Neuronal stem cell (in vitro differentiated cells): ENCODE measurements around the gene KLHL21.

Experiments
- DNase-seq: peaks from one replicate; pipeline ENCODE4 v3.0.0-alpha.2; 2013; ENCODE audit warnings: low spot score
- H2AFZ ChIP-seq: one replicate; pipeline ENCODE4 v1.6.1; 2013; ENCODE audit warnings: mild to moderate bottlenecking, low read length, inconsistent platforms
- H2AK5ac ChIP-seq: 2 replicates; pipeline ENCODE4 v1.6.1; 2013; ENCODE audit warnings: low read depth, mild to moderate bottlenecking, inconsistent platforms, low read length, moderate library complexity, mixed read lengths
- H2BK120ac ChIP-seq: 2 replicates; pipeline ENCODE4 v1.6.1; 2013; ENCODE audit warnings: low read depth, mild to moderate bottlenecking, inconsistent platforms, low read length, moderate library complexity, mixed read lengths
- H2BK12ac ChIP-seq: one replicate; pipeline ENCODE4 v1.6.1; 2013; ENCODE audit warnings: low read length, inconsistent platforms
- H2BK15ac ChIP-seq: 2 replicates; pipeline ENCODE4 v1.6.1; 2013; ENCODE audit warnings: mild to moderate bottlenecking, low read length, inconsistent platforms, mixed read lengths
- H2BK5ac ChIP-seq: one replicate; pipeline ENCODE4 v1.6.1; 2013; ENCODE audit warnings: inconsistent platforms, mild to moderate bottlenecking, low read length, moderate library complexity
- H3K14ac ChIP-seq: one replicate; pipeline ENCODE4 v1.6.1; 2013; ENCODE audit warnings: low read length, inconsistent platforms
- H3K18ac ChIP-seq: 2 replicates; pipeline ENCODE4 v1.6.1; 2013; ENCODE audit warnings: low read length, inconsistent platforms
- H3K23ac ChIP-seq: 2 replicates; pipeline ENCODE4 v1.6.1; 2013; ENCODE audit warnings: low read depth, mild to moderate bottlenecking, mixed read lengths, low read length, inconsistent platforms; ENCODE audit not compliant: poor library complexity
- H3K27ac ChIP-seq: replicated peaks from 3 replicates; pipeline ENCODE4 v1.5.1; 2013; ENCODE audit warnings: low read length, inconsistent platforms
- H3K27me3 ChIP-seq, 3 experiments: 2 replicates each; pipeline ENCODE4 v1.6.1; 2013; ENCODE audit warnings: low read length in 3 of 3, mild to moderate bottlenecking in 2 of 3, inconsistent platforms in 1 of 3, low read depth in 1 of 3, mixed read lengths in 1 of 3, moderate library complexity in 1 of 3; ENCODE audit not compliant: control insufficient read depth in 3 of 3, insufficient read depth in 3 of 3
- H3K36me3 ChIP-seq, 2 donors: replicated peaks in 1 of 2; 2 replicates each; pipeline ENCODE4 v1.6.1; 2013; ENCODE audit warnings: low read length in 2 of 2; ENCODE audit not compliant: control insufficient read depth in 2 of 2, insufficient read depth in 2 of 2
- H3K4ac ChIP-seq: 2 replicates; pipeline ENCODE4 v1.6.1; 2013; ENCODE audit warnings: inconsistent platforms, mild to moderate bottlenecking, low read length, moderate library complexity
- H3K4me1 ChIP-seq, 2 donors: 1 replicate in 1 of 2; 2 replicates in 1 of 2; pipeline ENCODE4 v1.6.1; 2013; ENCODE audit warnings: low read length in 2 of 2, low read depth in 1 of 2; ENCODE audit not compliant: control insufficient read depth in 2 of 2, insufficient read depth in 1 of 2
- H3K4me2 ChIP-seq: one replicate; pipeline ENCODE4 v1.6.1; 2013; ENCODE audit warnings: mild to moderate bottlenecking, low read length, inconsistent platforms; ENCODE audit not compliant: insufficient read depth, poor library complexity, severe bottlenecking
- H3K4me3 ChIP-seq, 2 donors: 2 replicates each; pipeline ENCODE4 v1.5.1; 2013; ENCODE audit warnings: low read length in 2 of 2, mild to moderate bottlenecking in 2 of 2, inconsistent platforms in 1 of 2, moderate library complexity in 1 of 2
- H3K79me1 ChIP-seq: one replicate; pipeline ENCODE4 v1.6.1; 2013; ENCODE audit warnings: low read depth, mild to moderate bottlenecking, inconsistent platforms, low read length, moderate library complexity
- H3K9ac ChIP-seq: one replicate; pipeline ENCODE4 v1.6.1; 2013; ENCODE audit warnings: mild to moderate bottlenecking, low read depth, low read length, inconsistent platforms; ENCODE audit not compliant: poor library complexity
- H3K9me3 ChIP-seq, 2 donors: replicated peaks in 1 of 2; 2 replicates each; pipeline versions ENCODE3 to v1.6.1; 2013; ENCODE audit warnings: low read length in 2 of 2, mild to moderate bottlenecking in 2 of 2, inconsistent platforms in 1 of 2, low read depth in 1 of 2, mixed read lengths in 1 of 2, moderate library complexity in 1 of 2; ENCODE audit not compliant: control insufficient read depth in 2 of 2, insufficient read depth in 1 of 2
- H4K8ac ChIP-seq: one replicate; pipeline ENCODE4 v1.6.1; 2013; ENCODE audit warnings: low read depth, mild to moderate bottlenecking, inconsistent platforms, low read length, moderate library complexity
- H4K91ac ChIP-seq: one replicate; pipeline ENCODE4 v1.6.1; 2013; ENCODE audit warnings: low read length, low read depth, mild to moderate bottlenecking, inconsistent platforms; ENCODE audit not compliant: poor library complexity
- WGBS, 2 donors: extraction: QIAGEN DNeasy Blood & Tissue Kit; methylation state at CpG; one replicate each; pipeline ENCODE4 v1.1.7; 2013; ENCODE audit warnings: missing lambda C conversion rate in 2 of 2, mixed read lengths in 1 of 2; ENCODE audit not compliant: insufficient read length in 2 of 2, insufficient replicate concordance in 1 of 2; ENCODE audit errors: extremely low coverage in 2 of 2; 5-methylcytosine and 5-hydroxymethylcytosine counted together

KLHL21 gene

DNA sequence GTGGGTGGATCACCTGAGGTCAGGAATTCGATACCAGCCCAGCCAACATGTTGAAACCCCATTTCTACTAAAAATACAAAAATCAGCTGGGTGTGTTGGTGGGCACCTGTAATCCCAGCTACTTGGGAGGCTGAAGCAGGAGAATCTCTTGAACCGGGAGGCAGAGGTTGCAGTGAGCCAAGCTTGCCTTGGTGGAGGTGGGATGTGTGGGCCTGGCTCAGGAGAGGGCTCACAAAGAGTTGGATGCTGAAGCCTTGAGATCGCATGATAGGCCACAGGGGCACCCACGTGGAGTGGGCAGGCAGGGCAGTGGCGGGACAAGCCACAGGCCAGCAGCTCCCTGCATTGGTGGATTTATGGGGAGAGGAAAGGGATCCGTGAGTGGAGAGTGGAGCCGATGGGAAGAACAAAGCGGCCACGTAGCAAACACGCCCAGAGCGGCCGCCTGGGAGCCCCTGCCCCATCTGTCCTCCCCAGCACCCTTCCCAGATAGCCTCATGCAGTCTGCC lies 26.4 kb upstream of the KLHL21 start:
- H3K14ac ChIP-seq: peak overlapping the region; percentile 21
- no peaks in the 10 kb centered on the region for H3K9me3 ChIP-seq
- peaks cover 46 to 81% of the 10 kb centered on the region in 2 donors for H3K36me3 ChIP-seq
- no peak overlapping the region for H3K9ac ChIP-seq
- no peak overlapping the region for H3K4ac ChIP-seq
- no peak overlapping the region for H3K23ac ChIP-seq
- peaks cover 5 to 8% of the 10 kb centered on the region in 2 donors for H3K4me1 ChIP-seq
- H4K8ac ChIP-seq: no peak overlapping the region
- H3K27ac ChIP-seq: no peak overlapping the region
- no peak overlapping the region for H2BK120ac ChIP-seq
- no peak for DNase-seq
- no peak overlapping the region for H3K4me3 ChIP-seq
- H2AFZ ChIP-seq: no peak overlapping the region
- H3K18ac ChIP-seq: no peak overlapping the region
- no peak overlapping the region for H2BK5ac ChIP-seq
- no peak overlapping the region for H2BK15ac ChIP-seq
- H3K4me2 ChIP-seq: no peak overlapping the region
- H2AK5ac ChIP-seq: no peak overlapping the region
- no peaks in the 10 kb centered on the region for H3K27me3 ChIP-seq
- H3K79me1 ChIP-seq: peaks cover 18% of the 10 kb centered on the region
- no peak overlapping the region for H4K91ac ChIP-seq
- H2BK12ac ChIP-seq: no peak overlapping the region
- WGBS, 2 donors: no CpG with 5 or more reads among the region's 12 CpGs

DNA sequence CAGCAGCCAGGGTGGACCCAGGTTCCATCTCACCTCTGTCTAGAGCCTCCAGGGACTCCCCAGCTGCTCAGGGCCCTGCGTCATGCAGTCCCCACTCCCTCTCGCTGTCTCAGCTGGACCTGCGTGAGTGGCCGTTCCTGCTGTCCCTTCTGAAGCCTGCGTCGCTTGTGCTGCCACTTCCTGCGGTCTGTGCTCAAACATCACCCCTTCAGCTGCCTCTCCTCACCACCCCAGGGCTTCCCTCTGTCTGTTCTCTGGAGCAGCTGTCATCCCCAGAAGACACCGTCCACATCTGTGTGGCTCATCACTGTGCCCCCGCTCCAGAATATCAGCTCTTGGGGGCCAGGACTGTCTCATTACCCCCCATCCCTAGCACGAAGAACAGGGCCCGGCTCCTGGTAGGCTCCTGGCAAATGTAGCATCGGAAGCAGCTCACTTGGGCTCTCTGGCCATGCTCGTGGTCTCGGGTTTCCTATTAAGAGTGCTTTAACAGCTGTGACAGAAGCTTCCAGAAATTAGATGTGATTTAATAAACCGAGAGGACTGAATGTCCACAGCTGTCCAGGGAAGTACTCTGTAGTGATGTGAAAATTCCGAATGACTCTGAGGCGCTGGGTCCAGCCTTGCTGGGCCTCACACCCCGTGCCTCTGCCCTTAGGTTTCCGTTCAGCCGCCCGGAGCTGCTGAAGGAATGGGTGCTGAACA lies 25.3 kb upstream of the KLHL21 start:
- no peaks in the 10 kb centered on the region for H3K27me3 ChIP-seq
- H3K36me3 ChIP-seq: peaks cover 43 to 81% of the 10 kb centered on the region in 2 donors
- no peak overlapping the region for H3K4me3 ChIP-seq
- peak overlapping the region; percentile 50 for H3K9ac ChIP-seq
- peak overlapping the region; percentile 80 for H3K23ac ChIP-seq
- H2AFZ ChIP-seq: no peak overlapping the region
- no peak overlapping the region for H3K27ac ChIP-seq
- DNase-seq: no peak
- H3K18ac ChIP-seq: no peak overlapping the region
- H3K4me2 ChIP-seq: no peak overlapping the region
- no peak overlapping the region for H4K8ac ChIP-seq
- peaks cover 17% of the 10 kb centered on the region for H3K79me1 ChIP-seq
- no CpG with 5 or more reads among the region's 21 CpGs for WGBS, 2 donors
- no peak overlapping the region for H4K91ac ChIP-seq
- no peak overlapping the region for H3K14ac ChIP-seq
- no peak overlapping the region for H3K4ac ChIP-seq
- peaks cover 5 to 8% of the 10 kb centered on the region in 2 donors for H3K4me1 ChIP-seq
- H2BK120ac ChIP-seq: no peak overlapping the region
- H2AK5ac ChIP-seq: no peak overlapping the region
- H2BK5ac ChIP-seq: peak overlapping the region; percentile 82
- no peak overlapping the region for H2BK15ac ChIP-seq
- H2BK12ac ChIP-seq: no peak overlapping the region
- no peaks in the 10 kb centered on the region for H3K9me3 ChIP-seq

DNA sequence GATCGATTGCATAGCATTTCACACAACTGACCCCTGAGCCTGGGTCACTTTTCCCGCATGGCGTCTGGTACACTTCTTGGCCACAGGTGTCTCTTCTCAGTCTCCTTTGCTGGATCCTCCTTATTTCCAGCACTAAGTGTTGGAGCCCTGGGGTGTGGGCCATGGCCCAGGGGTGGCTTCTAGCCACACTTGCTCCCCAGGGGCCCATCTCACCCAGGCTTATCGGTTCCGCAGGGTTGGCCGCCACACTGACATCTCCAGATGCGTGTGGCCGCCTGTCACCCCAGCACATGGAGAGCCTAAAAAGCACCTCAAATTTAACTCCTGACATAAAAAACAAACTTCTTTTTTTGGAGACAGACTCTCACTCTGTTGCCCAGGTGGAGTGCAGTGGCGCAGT lies 24.4 kb upstream of the KLHL21 start:
- H4K91ac ChIP-seq: no peak overlapping the region
- no peaks in the 10 kb centered on the region for H3K9me3 ChIP-seq
- no peak overlapping the region for H3K4ac ChIP-seq
- peaks cover 17% of the 10 kb centered on the region for H3K79me1 ChIP-seq
- no peak overlapping the region for H3K4me2 ChIP-seq
- H3K4me3 ChIP-seq: no peak overlapping the region
- H4K8ac ChIP-seq: no peak overlapping the region
- H2BK15ac ChIP-seq: no peak overlapping the region
- peaks cover 40 to 81% of the 10 kb centered on the region in 2 donors for H3K36me3 ChIP-seq
- no peak for DNase-seq
- no peaks in the 10 kb centered on the region for H3K27me3 ChIP-seq
- H3K18ac ChIP-seq: no peak overlapping the region
- no peak overlapping the region for H2BK120ac ChIP-seq
- H3K27ac ChIP-seq: no peak overlapping the region
- peaks cover 5 to 8% of the 10 kb centered on the region in 2 donors for H3K4me1 ChIP-seq
- H2AK5ac ChIP-seq: no peak overlapping the region
- H3K14ac ChIP-seq: no peak overlapping the region
- H2BK12ac ChIP-seq: no peak overlapping the region
- no CpG with 5 or more reads among the region's 9 CpGs for WGBS, 2 donors
- H3K23ac ChIP-seq: no peak overlapping the region
- peak overlapping the region; percentile 34 for H3K9ac ChIP-seq
- no peak overlapping the region for H2AFZ ChIP-seq
- no peak overlapping the region for H2BK5ac ChIP-seq

DNA sequence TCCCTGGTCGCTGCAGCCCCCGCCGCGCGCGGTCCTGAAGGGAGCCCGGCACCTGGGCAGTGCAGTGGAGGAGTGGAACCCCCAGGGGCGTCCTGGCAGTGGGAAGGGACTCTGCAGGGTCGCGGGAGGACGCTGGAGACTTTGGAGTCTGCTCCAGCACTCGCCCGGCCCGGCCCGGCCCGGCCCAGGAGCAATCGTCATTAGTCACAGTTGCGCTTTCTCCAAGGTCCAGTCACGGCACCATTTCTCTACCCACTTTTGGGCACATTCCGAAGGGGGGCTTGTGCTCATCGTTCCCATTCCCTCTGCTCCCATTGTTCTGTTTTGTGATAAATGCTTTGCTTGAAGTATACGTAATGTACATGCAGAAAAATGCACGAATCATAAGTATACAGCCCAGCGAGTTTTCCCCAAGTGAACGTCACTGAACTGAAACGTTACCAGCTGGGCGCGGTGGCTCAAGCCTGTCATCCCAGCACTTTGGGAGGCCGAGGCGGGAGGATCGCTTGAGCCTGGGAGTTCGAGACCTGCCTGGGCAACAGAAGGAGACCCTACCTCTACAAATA lies 23.0 kb upstream of the KLHL21 start:
- Histone ChIP-seq H3K14ac (peak overlapping the region; percentile 74), H2BK5ac (peak overlapping the region; percentile 75)
- no peak for DNase-seq

More for the DNA sequence above, 23.0 kb upstream of the KLHL21 start:
- Histone ChIP-seq H3K9ac (peak overlapping the region; percentile 92), H3K23ac (peak overlapping the region; percentile 86), H2BK15ac (peak overlapping the region; percentile 39), H4K8ac (peak overlapping the region; percentile 30), H2BK120ac (peak overlapping the region; percentile 17), H3K4me2 (peak overlapping the region; percentile 52), H3K18ac (peak overlapping the region; percentile 94), H3K27ac (no peak overlapping the region), H3K4me1 (peaks cover 5 to 8% of the 10 kb centered on the region in 2 donors), H4K91ac (no peak overlapping the region), H3K79me1 (peaks cover 19% of the 10 kb centered on the region), H3K4ac (no peak overlapping the region), H2AFZ (peak overlapping the region; percentile 95), H2AK5ac (peak overlapping the region; percentile 61), H3K36me3 (peaks cover 50 to 85% of the 10 kb centered on the region in 2 donors), H3K9me3 (peaks cover 0 to 2% of the 10 kb centered on the region in 2 donors), H3K4me3 (peak overlapping the region; percentile 82 to 94), H3K27me3 (peaks cover 0 to 2% (median 0%) of the 10 kb centered on the region in 3 experiments), H2BK12ac (peak overlapping the region; percentile 5)
- WGBS, 2 donors: no CpG with 5 or more reads among the region's 32 CpGs
